Measurements from ENCODE around the gene NFKBIE.
"Not testable (repeated sequence)": the region's sequence is repeated elsewhere in the genome, so short reads cannot be mapped to it uniquely, and the experiment has no call there.

Gene NFKBIE

GRCh38 chr6:44232676-44233566, 32.4 kb downstream of the NFKBIE start:
- TF ChIP-seq ZFP3 (CRISPR knock-in tag; IDR thresholded peaks at IDR 0.05), result no peak
- TF ChIP-seq RARB (CRISPR knock-in tag; IDR thresholded peaks at IDR 0.05), result no peak
- no peak for TF ChIP-seq PATZ1 (CRISPR knock-in tag; IDR thresholded peaks at IDR 0.05; ENCODE audit: borderline replicate concordance)
- no peak for TF ChIP-seq BACH2 (CRISPR knock-in tag; IDR thresholded peaks at IDR 0.05; ENCODE audit: borderline replicate concordance)
- no peak for TF ChIP-seq ZNF8 (CRISPR knock-in tag; IDR thresholded peaks at IDR 0.05)
- no peak for TF ChIP-seq ZC3H10 (CRISPR knock-in tag; IDR thresholded peaks at IDR 0.05)
- no peak for TF ChIP-seq TOX (CRISPR knock-in tag; IDR thresholded peaks at IDR 0.05; ENCODE audit: borderline replicate concordance)
- TF ChIP-seq CSRNP3 (CRISPR knock-in tag; IDR thresholded peaks at IDR 0.05), result no peak
- no peak for TF ChIP-seq SNAI2 (CRISPR knock-in tag; IDR thresholded peaks at IDR 0.05)
- TF ChIP-seq PPARA (CRISPR knock-in tag; IDR thresholded peaks at IDR 0.05; ENCODE audit: borderline replicate concordance), result no peak

GRCh38 chr6:44231426-44231825, 33.9 kb downstream of the NFKBIE start:
- not testable (repeated sequence) for ATAC-seq

More at GRCh38 chr6:44232676-44233566, 32.4 kb downstream of the NFKBIE start:
- ATAC-seq, result no peak

GRCh38 chr6:44230034-44230675, 35.2 kb downstream of the NFKBIE start:
- ATAC-seq, result no peak
- no peak for TF ChIP-seq OSR1 (CRISPR knock-in tag; IDR thresholded peaks at IDR 0.05)
- no peak for TF ChIP-seq SNAI2 (CRISPR knock-in tag; IDR thresholded peaks at IDR 0.05)
- no peak for TF ChIP-seq CSRNP3 (CRISPR knock-in tag; IDR thresholded peaks at IDR 0.05)
- TF ChIP-seq TSHZ2 (CRISPR knock-in tag; IDR thresholded peaks at IDR 0.05), result no peak
- TF ChIP-seq PPARA (CRISPR knock-in tag; IDR thresholded peaks at IDR 0.05; ENCODE audit: borderline replicate concordance), result no peak
- TF ChIP-seq TOX (CRISPR knock-in tag; IDR thresholded peaks at IDR 0.05; ENCODE audit: borderline replicate concordance), result no peak
- TF ChIP-seq ZNF70 (CRISPR knock-in tag; IDR thresholded peaks at IDR 0.05), result no peak
- no peak for TF ChIP-seq TCF4 (CRISPR knock-in tag; IDR thresholded peaks at IDR 0.05; ENCODE audit: borderline replicate concordance)
- TF ChIP-seq CREB5 (CRISPR knock-in tag; IDR thresholded peaks at IDR 0.05; ENCODE audit: low read depth), result no peak
- no peak for TF ChIP-seq RARB (CRISPR knock-in tag; IDR thresholded peaks at IDR 0.05)
- no peak for TF ChIP-seq ESRRG (CRISPR knock-in tag; IDR thresholded peaks at IDR 0.05)
- no peak for TF ChIP-seq BACH2 (CRISPR knock-in tag; IDR thresholded peaks at IDR 0.05; ENCODE audit: borderline replicate concordance)
- TF ChIP-seq GLIS3 (CRISPR knock-in tag; IDR thresholded peaks at IDR 0.05), result no peak
- TF ChIP-seq POU6F1 (CRISPR knock-in tag; IDR thresholded peaks at IDR 0.05; ENCODE audit: borderline replicate concordance, low read depth), result no peak

Data from SK-N-SH treated with all-trans-retinoic acid at 6 μM for 48 hours (cell line).